Skeletal muscle tissue (tissue), 4 donors: Measurements from ENCODE around the gene MCMBP. TPM values are rescaled to one million over a fixed set of nuclear protein-coding genes. Genes with fewer than 3 reads are reported as not detected.
"Not testable (repeated sequence)": the region's sequence is repeated elsewhere in the genome, so short reads cannot be mapped to it uniquely, and the experiment has no call there.

ENCODE experiments used
- H3K27ac ChIP-seq: one replicate; pipeline ENCODE4 v1.7.0; 2013; ENCODE audit warnings: mild to moderate bottlenecking, low read depth, low read length, inconsistent platforms
- H3K27me3 ChIP-seq, 3 donors: one replicate each; pipeline ENCODE4 v1.7.0; 2013; ENCODE audit warnings: low read length in 3 of 3; ENCODE audit not compliant: control insufficient read depth in 3 of 3, insufficient read depth in 3 of 3
- H3K36me3 ChIP-seq, 3 donors: one replicate each; pipeline ENCODE4 v1.7.0; 2013; ENCODE audit warnings: low read length in 3 of 3; ENCODE audit not compliant: control insufficient read depth in 3 of 3, insufficient read depth in 3 of 3
- H3K4me1 ChIP-seq, 3 donors: one replicate each; pipeline ENCODE4 v1.7.0; 2013; ENCODE audit warnings: low read length in 3 of 3, mild to moderate bottlenecking in 3 of 3; ENCODE audit not compliant: control insufficient read depth in 3 of 3, insufficient read depth in 3 of 3
- H3K4me3 ChIP-seq, 3 donors: one replicate each; pipeline ENCODE4 v1.7.0; 2013; ENCODE audit warnings: low read length in 3 of 3
- H3K9ac ChIP-seq, 3 donors: one replicate each; pipeline ENCODE4 v1.7.0; 2013; ENCODE audit warnings: low read length in 3 of 3, mild to moderate bottlenecking in 3 of 3, moderate library complexity in 2 of 3, low read depth in 1 of 3
- H3K9me3 ChIP-seq, 3 donors: one replicate each; pipeline ENCODE4 v1.7.0; 2013; ENCODE audit warnings: low read length in 3 of 3; ENCODE audit not compliant: control insufficient read depth in 3 of 3
- total RNA-seq: library from RNA; depleted of rRNA; stranded (reverse); fragments of >200 nt; gene quantifications from one replicate; pipeline ENCODE4 v1.2.3, GENCODE V29; 2014
- donor health status: Osteomylitis.

The MCMBP gene
- total RNA-seq, 1 donor from 2014 or later: 35.5 TPM

DNA sequence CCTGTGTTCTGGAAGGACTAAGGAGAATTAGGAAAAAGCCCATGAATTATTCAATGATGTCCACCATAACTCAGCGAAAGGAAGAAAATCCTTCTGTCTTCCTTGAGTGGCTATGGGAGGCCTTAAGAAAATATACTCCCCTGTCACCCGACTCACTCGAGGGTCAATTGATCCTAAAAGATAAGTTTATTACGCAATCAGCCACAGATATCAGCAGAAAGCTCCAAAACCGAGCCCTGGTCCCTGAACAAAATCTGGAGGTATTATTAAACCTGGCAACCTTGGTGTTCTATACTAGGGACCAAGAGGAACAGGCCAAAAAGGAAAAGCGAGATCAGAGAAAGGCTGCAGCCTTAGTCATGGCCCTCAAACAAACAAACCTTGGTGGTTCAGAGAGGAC is 13.4 kb upstream of the MCMBP start:
- not testable (repeated sequence) for H3K4me3 ChIP-seq, H3K27ac ChIP-seq, H3K27me3 ChIP-seq, H3K4me1 ChIP-seq, H3K9ac ChIP-seq, H3K36me3 ChIP-seq, H3K9me3 ChIP-seq

DNA sequence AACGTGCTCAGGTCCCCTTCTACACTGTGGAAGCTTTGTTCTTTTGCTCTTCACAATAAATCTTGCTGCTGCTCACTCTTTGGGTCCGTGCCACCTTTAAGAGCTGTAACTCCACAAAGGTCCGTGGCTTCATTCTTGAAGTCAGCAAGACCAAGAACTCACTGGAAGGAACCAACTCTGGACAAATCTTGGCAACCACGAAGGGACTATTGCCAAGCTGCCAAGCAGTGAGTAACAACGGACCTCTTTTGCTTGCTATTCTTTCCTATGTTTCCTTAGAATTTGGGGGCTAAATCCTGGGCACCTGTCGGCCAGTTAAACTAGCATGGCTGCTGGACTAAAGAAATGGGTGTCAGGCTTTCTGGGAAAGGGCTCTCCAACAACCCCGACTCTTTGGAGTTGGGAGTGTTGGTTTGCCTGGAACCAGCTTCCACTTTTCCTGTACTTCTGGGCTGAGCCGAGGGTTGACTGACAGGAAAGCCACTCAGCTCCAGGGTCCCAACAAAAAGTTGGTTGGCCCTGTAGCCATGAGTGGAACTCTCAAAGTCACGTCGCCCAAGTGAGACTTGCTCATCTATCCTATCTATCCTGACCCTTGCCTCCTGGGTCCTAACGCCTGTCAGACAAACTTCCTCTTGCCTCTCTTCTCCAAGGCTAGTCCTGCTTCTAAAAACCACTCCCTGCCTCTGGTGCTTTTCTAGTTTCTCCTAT is 11.4 kb upstream of the MCMBP start:
- not testable (repeated sequence) for H3K36me3 ChIP-seq, H3K27me3 ChIP-seq, H3K9me3 ChIP-seq, H3K27ac ChIP-seq, H3K9ac ChIP-seq, H3K4me1 ChIP-seq, H3K4me3 ChIP-seq

DNA sequence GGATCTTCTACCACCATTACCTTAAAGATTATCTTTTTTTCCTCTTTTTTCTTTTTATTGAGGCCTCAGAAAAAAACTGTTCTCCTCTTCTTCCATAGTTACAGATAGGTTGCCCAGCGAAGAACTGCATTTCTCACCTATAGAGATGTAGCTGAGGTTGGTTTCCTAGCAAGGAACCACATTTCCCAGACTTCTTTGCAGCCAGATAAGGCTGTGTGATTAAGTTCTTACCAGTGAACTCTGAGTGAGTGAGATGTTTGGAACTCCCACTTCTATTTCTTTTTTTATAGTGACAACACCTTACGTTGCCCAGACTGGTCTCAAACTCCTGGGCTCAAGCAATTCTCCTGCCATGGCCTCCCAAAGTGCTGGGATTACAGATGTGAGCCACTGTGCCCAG is 5.9 kb upstream of the MCMBP start:
- Histone ChIP-seq H3K36me3 (no peaks in the 10 kb centered on the region), H3K27ac (no peak overlapping the region), H3K9ac (no peak overlapping the region), H3K9me3 (no peaks in the 10 kb centered on the region), H3K4me3 (no peak overlapping the region), H3K27me3 (no peaks in the 10 kb centered on the region), H3K4me1 (peaks cover 0 to 4% (median 0%) of the 10 kb centered on the region in 3 donors)

DNA sequence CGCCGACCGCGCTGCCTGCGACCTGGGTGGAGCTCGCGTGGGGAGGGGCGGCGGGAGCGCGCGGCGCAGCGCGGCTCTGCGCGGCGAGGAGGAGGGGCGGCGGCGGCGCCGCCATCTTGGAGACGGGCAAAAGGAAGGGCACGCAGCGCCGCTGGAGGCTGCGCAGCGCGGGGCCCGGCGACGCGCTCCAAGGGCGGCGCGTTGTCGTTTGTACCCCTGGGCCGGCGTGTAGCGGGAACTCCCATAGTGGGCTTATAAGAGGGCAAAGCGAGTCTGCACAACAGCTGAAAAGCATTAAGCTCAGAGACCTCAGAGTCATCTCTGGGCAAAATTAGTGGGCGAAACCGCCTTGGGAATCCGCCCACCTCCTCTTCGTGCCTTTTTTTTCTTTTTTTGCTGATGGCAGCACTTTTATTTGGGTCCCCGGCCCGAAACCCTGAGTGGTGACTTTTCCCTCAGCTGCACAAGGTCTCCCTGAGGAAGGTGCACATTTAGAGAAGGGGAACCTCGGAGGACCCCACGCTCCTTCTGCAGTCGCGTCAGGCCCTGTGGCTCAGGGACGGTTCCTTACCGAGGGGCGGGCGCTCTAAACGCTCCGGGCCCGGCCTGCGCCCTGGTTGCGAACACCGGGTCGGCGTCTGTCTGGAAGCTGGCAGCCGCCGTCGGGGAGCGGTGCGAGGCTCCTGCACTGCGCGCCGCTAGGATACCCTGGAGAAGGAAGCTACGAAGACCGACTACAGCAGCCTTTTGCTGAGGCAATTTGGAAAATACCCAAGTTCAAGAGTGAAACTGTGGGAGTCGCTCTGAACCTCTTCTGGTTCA is 428 bp upstream of the MCMBP start:
- peak overlapping the region; percentile 90 to 93 (median 92) for H3K9ac ChIP-seq
- peaks cover 11 to 14% (median 11%) of the 10 kb centered on the region in 3 donors for H3K4me1 ChIP-seq
- H3K36me3 ChIP-seq: no peaks in the 10 kb centered on the region
- no peaks in the 10 kb centered on the region for H3K27me3 ChIP-seq
- peak overlapping the region; percentile 88 to 92 (median 91) for H3K4me3 ChIP-seq
- no peaks in the 10 kb centered on the region for H3K9me3 ChIP-seq
- H3K27ac ChIP-seq: peak overlapping the region; percentile 75

DNA sequence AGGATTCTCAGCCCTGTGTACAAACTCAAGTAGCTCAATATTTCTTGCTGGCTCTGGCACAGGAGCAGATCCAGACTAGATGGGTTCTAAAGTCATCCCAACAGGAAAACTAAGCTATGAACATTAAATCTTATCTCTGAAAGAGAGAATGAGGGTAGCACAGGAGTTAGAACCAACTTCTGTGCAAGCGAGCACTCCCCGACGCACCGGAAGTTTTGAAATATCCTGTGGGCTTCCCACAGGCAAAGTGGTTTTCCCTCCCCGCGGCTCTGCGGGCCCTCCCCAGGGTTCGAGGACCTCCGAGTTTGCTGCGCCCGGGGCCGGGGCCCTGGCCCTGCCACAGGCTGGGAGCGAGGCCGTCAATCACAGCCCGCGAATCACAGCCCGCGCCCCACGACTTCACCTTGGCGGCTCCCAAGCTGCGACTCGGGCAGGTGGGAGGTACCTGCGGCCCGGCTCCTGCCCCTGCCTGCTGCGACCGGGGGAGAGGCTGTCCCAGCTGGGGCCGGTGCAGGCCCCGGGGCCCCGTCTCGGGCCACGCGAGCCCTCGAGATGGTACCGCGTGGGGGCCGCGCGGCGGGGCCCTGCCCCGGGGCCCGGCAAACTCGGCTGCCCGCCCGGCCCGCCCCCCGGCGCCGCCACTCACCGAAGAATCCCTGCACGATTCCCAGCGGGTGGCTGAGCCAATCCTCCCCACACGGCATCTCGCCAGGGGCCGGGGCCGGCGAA is 598 bp downstream of the MCMBP start:
- H3K36me3 ChIP-seq: no peaks in the 10 kb centered on the region
- no peaks in the 10 kb centered on the region for H3K27me3 ChIP-seq
- H3K9ac ChIP-seq: peak overlapping the region; percentile 80 to 92 (median 85)
- peak overlapping the region; percentile 72 to 92 (median 91) for H3K4me3 ChIP-seq
- no peaks in the 10 kb centered on the region for H3K9me3 ChIP-seq
- peaks cover 11 to 14% (median 11%) of the 10 kb centered on the region in 3 donors for H3K4me1 ChIP-seq
- H3K27ac ChIP-seq: peak overlapping the region; percentile 62

DNA sequence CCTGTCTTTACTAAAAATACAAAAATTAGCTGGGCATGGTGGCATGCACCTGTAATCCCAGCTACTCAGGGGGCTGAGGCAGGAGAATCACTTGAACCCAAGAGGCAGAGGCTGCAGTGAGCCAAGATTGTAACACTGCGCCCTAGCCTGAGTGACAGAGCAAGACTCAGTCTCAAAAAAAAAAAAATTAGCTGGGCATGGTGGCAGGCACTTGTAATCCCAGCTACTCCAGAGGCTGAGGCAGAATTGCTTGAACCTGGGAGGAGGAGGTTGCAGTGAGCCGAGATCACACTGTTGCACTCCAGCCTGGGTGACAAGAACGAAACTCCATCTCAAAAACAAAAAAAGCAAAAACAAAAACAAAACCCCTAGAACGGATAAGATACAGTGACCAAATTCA is 3.2 kb downstream of the MCMBP start:
- H3K4me3 ChIP-seq, H3K9ac ChIP-seq, H3K27me3 ChIP-seq, H3K9me3 ChIP-seq, H3K36me3 ChIP-seq, H3K27ac ChIP-seq: not testable (repeated sequence)
- peaks cover 11 to 14% (median 11%) of the 10 kb centered on the region in 3 donors for H3K4me1 ChIP-seq

DNA sequence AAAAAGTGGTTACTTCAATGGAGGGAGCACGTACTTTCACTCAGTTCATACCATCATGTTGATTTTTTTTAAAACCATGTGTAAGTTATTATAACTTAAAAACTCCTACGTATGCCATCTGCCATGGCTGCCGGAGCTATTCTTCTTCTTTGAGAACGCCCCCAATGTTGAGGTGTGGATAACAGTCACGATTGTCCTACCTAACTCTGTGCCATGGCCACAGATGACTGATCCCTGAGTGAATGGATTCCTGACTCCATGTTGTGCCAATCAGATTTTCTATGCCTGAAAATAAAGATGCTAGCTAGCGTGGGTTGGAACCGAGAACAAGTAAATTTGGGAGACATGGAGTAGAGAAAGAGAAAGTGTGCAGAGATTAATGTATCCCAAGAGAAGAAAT is 5.3 kb downstream of the MCMBP start:
- Histone ChIP-seq H3K9me3 (no peaks in the 10 kb centered on the region), H3K27ac (no peak overlapping the region), H3K4me3 (no peak overlapping the region), H3K9ac (no peak overlapping the region), H3K4me1 (peaks cover 7 to 11% (median 10%) of the 10 kb centered on the region in 3 donors), H3K36me3 (no peaks in the 10 kb centered on the region), H3K27me3 (no peaks in the 10 kb centered on the region)

DNA sequence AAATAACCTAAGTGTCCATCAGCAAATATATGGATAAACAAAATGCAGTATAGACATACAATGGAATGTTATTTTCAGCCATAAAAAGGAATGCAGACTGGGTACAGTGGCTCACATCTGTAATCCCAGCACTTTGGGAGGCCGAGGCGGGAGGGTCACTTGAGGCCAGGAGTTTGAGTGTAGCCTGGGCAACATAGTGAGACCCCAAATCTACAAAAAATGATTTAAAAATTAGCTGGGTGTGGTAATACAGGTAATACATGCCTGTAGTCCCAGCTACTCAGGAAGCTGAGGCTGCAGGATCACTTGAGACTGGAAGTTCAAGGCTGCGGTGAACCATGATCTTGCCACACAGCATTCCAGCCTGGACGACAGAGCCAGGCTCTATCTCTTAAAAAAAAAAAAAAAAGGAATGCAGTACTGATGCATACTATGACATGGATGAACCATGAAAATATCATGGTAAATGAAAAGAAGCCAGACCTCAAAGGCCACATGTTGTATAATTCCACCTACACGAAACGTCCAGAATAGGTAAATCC is 6.9 kb downstream of the MCMBP start:
- no peaks in the 10 kb centered on the region for H3K27me3 ChIP-seq

DNA sequence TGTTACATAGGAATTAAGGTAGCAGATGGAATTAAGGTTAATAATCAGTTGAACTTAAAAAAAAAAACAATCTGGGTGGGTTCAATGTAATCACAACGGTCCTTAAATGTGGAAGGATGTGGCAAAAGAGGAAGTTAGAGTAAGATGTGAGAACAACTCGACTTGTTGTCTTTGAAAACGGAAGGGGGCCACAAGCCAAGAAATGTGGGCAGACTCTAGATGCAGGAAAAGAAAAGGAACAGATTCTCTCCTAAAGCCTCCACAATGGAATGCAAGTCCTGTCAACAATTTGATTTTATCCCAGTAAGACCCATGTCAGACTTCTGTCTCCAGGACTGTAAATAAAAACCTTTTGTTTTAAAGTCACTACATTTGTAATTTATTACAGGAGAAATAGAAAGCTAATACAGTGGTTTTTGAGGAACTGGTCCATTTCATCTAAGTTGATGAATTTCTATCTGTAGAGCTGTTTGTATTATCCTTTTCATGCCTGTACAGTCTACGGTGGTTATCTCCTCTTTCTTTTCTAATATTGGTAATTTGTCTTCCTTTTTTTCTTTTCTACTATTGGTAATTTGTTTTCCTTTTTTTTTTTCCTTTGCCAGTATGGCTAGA is 8.6 kb downstream of the MCMBP start:
- H3K4me3 ChIP-seq: no peak overlapping the region
- no peak overlapping the region for H3K27ac ChIP-seq
- no peaks in the 10 kb centered on the region for H3K9me3 ChIP-seq
- H3K36me3 ChIP-seq: no peaks in the 10 kb centered on the region
- no peaks in the 10 kb centered on the region for H3K27me3 ChIP-seq
- H3K4me1 ChIP-seq: peaks cover 0 to 5% (median 0%) of the 10 kb centered on the region in 3 donors
- no peak overlapping the region for H3K9ac ChIP-seq

More for the DNA sequence above, 6.9 kb downstream of the MCMBP start:
- no peaks in the 10 kb centered on the region for H3K36me3 ChIP-seq
- H3K27ac ChIP-seq: no peak overlapping the region
- no peak overlapping the region for H3K4me3 ChIP-seq
- peaks cover 0 to under 1% (median 0%) of the 10 kb centered on the region in 3 donors for H3K4me1 ChIP-seq
- no peaks in the 10 kb centered on the region for H3K9me3 ChIP-seq
- H3K9ac ChIP-seq: no peak overlapping the region
